Vagina (tissue), 2 donors: ENCODE results near the gene RNF111. TPM values are rescaled to one million over a fixed set of nuclear protein-coding genes. Genes with fewer than 3 reads are reported as not detected.

Experiments
- DNase-seq, 2 donors: peaks; one replicate each; pipeline ENCODE4 v3.0.0-alpha.2; 2017; ENCODE audit errors: extremely low spot score in 2 of 2
- H3K27ac ChIP-seq: fragments of 200-600 bp; sonication (generic); one replicate; pipeline ENCODE4 v1.5.1; 2019
- H3K27me3 ChIP-seq: fragments of 200-600 bp; sonication (generic); one replicate; pipeline ENCODE4 v1.5.1; 2019
- H3K36me3 ChIP-seq, 2 donors: fragments of 200-600 bp; sonication (generic); one replicate each; pipeline ENCODE4 v1.5.1; 2017 to 2019
- H3K4me1 ChIP-seq: fragments of 200-600 bp; sonication (generic); one replicate; pipeline ENCODE4 v1.5.1; 2019
- H3K4me3 ChIP-seq, 2 donors: fragments of 200-600 bp; sonication (generic); 1 replicate in 1 of 2; 2 replicates in 1 of 2; pipeline ENCODE4 v1.5.1; 2016 to 2019
- H3K9me3 ChIP-seq: fragments of 200-600 bp; sonication (generic); one replicate; pipeline ENCODE4 v1.5.1; 2019
- POLR2A ChIP-seq, 2 donors: fragments of 450-650 bp; IDR thresholded peaks; one replicate each; pipeline ENCODE4 v1.6.1; 2017; ENCODE audit warnings: antibody characterized with exemption in 2 of 2, mild to moderate bottlenecking in 2 of 2, moderate library complexity in 2 of 2
- POLR2AphosphoS5 ChIP-seq, 2 donors: sonication (generic); formaldehyde crosslinking; IDR thresholded peaks; one replicate each; pipeline ENCODE4 v1.9.0; 2017; ENCODE audit warnings: antibody characterized with exemption in 2 of 2, mild to moderate bottlenecking in 2 of 2, low read depth in 1 of 2; ENCODE audit not compliant: insufficient read depth in 1 of 2
- intact Hi-C: fragments of 100-400 bp; cut with DNase I; formaldehyde crosslinking; loops from one replicate; pipeline ENCODE4 v1.15.1; 2023
- total RNA-seq: library from RNA; depleted of rRNA; stranded (reverse); fragments of >200 nt; gene quantifications from one replicate; pipeline ENCODE4 v1.2.3, GENCODE V29; 2016
- TF ChIP-seq, protein P1 (sequence below), 3 experiments: fragments of 450-650 bp in 2 of 3; fragments of 200-600 bp in 1 of 3; sonication (generic) in 1 of 3; IDR thresholded peaks; one replicate each; pipeline ENCODE4 v1.5.1; 2017 to 2019; ENCODE audit warnings: antibody characterized with exemption in 3 of 3, mild to moderate bottlenecking in 2 of 3, moderate library complexity in 2 of 3

RNF111 gene
- total RNA-seq, 1 donor from 2014 or later, result 35.6 TPM

GRCh38 chr15:59048897-59049296, 61.4 kb downstream of the RNF111 start:
- no peaks in the 10 kb centered on the region for H3K4me1 ChIP-seq
- no peak for TF ChIP-seq POLR2A (IDR thresholded peaks at IDR 0.05)
- no peak for TF ChIP-seq POLR2AphosphoS5 (IDR thresholded peaks at IDR 0.05; ENCODE audit: insufficient read depth in 1 of 2, low read depth in 1 of 2)
- TF ChIP-seq, protein P1, sequence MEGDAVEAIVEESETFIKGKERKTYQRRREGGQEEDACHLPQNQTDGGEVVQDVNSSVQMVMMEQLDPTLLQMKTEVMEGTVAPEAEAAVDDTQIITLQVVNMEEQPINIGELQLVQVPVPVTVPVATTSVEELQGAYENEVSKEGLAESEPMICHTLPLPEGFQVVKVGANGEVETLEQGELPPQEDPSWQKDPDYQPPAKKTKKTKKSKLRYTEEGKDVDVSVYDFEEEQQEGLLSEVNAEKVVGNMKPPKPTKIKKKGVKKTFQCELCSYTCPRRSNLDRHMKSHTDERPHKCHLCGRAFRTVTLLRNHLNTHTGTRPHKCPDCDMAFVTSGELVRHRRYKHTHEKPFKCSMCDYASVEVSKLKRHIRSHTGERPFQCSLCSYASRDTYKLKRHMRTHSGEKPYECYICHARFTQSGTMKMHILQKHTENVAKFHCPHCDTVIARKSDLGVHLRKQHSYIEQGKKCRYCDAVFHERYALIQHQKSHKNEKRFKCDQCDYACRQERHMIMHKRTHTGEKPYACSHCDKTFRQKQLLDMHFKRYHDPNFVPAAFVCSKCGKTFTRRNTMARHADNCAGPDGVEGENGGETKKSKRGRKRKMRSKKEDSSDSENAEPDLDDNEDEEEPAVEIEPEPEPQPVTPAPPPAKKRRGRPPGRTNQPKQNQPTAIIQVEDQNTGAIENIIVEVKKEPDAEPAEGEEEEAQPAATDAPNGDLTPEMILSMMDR (IDR thresholded peaks at IDR 0.05), result no peak
- peaks cover 0 to 6% of the 10 kb centered on the region in 2 donors for H3K36me3 ChIP-seq
- H3K4me3 ChIP-seq, result no peak overlapping the region
- intact Hi-C loops, result no loop called here
- no peaks in the 10 kb centered on the region for H3K9me3 ChIP-seq
- no peaks in the 10 kb centered on the region for H3K27me3 ChIP-seq
- no peak for DNase-seq
- H3K27ac ChIP-seq, result no peak overlapping the region

DNA sequence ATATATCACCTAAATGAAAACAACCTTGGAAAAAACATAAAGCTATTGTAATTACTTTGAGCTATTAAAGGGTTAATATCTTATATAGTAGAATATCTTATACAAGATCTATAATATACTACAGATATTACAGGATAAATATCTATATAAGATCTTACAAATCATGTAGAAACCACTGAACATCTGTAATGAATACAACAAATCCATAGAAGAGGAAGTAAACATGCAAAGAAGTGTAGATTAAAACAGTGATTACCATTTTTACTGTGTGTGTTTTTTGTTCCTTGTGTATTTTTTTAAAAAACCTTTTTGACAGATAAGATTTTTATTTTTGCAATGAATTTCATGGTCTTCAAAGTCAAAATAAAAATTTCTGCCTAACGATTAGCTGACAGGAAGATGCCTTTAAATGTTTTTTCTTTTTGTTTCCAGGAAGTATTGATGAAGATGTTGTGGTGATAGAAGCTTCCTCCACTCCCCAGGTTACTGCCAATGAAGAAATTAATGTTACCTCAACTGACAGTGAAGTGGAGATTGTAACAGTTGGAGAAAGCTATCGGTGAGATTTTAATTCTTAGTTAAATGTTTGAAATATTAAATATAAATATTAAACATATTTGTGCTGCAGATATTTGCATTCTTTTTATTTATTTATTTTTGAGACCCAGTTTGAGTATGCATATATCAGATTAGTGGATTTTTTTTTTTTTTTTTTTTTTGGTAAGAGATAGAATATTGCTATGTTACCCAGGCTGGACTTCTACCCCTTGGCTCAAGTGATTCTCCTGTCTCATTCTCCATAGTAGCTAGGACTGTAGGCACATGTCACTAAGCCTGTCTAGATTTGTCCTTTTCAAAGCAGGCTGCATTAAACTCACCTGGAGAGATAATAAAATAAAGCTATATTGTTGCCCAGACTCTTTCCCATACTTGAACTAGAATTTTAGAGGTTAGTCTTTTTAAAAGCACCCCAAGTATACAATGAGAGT, 64.7 kb downstream of the RNF111 start:
- TF ChIP-seq POLR2AphosphoS5 (IDR thresholded peaks at IDR 0.05; ENCODE audit: insufficient read depth in 1 of 2, low read depth in 1 of 2) (no peak), POLR2A (IDR thresholded peaks at IDR 0.05) (no peak)
- TF ChIP-seq, protein P1 (IDR thresholded peaks at IDR 0.05), result no peak
- no peak for DNase-seq

DNA sequence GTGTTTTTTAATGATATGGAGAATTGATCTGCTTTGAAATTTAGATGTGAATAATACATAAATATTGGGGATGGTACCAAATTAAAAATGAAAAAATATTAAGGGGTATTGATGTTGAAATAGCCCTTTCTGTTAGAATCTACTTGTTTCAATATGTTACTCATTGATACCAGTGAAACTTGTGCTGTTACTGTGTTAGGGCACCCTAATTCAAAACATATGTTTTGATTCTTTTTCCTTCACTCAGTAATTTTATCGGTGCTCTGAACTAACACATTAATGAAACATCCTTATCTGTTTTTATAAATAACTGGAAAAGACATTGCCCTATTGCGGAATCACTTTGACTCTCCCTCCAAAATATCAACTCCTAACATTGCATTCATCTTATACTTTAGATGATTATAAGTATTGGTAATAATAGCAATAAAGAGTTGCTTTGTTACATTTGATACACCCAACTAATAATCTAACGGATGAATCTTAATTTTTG, 65.5 kb downstream of the RNF111 start:
- intact Hi-C loops, result no loop called here
- Histone ChIP-seq H3K27me3 (no peaks in the 10 kb centered on the region), H3K4me1 (no peaks in the 10 kb centered on the region), H3K27ac (no peak overlapping the region), H3K4me3 (no peak overlapping the region), H3K36me3 (peaks cover 0 to 25% of the 10 kb centered on the region in 2 donors), H3K9me3 (no peaks in the 10 kb centered on the region)
- TF ChIP-seq POLR2A (IDR thresholded peaks at IDR 0.05), result no peak
- no peak for DNase-seq

More for the DNA sequence above, 64.7 kb downstream of the RNF111 start:
- no peaks in the 10 kb centered on the region for H3K27me3 ChIP-seq
- no peaks in the 10 kb centered on the region for H3K4me1 ChIP-seq
- no peaks in the 10 kb centered on the region for H3K9me3 ChIP-seq
- H3K27ac ChIP-seq, result no peak overlapping the region
- peaks cover 0 to 24% of the 10 kb centered on the region in 2 donors for H3K36me3 ChIP-seq
- intact Hi-C loops, result no loop called here
- no peak overlapping the region for H3K4me3 ChIP-seq

DNA sequence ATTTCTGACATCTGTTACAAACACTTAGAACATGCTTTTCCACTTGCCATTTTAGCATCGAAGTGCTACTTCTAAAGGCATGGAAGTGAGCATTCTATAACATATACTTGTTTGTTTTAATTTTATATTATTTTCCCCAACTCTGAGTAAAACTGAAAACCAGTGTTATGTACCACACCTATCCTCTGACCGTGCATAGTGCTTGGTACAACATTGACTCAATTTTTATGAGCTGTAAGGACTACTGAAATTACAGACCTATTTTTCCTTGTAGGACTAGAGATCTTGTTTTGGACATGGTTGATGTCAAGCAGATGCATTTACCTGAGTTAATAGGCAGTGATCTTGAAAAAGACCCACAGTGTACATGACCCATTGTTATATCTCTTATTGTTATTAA, 66.0 kb downstream of the RNF111 start:
- Histone ChIP-seq H3K9me3 (no peaks in the 10 kb centered on the region), H3K27me3 (no peaks in the 10 kb centered on the region), H3K4me3 (no peak overlapping the region), H3K4me1 (no peaks in the 10 kb centered on the region), H3K36me3 (peaks cover 0 to 28% of the 10 kb centered on the region in 2 donors), H3K27ac (no peak overlapping the region)
- TF ChIP-seq POLR2AphosphoS5 (IDR thresholded peaks at IDR 0.05; ENCODE audit: insufficient read depth in 1 of 2, low read depth in 1 of 2) (no peak), POLR2A (IDR thresholded peaks at IDR 0.05) (no peak)
- TF ChIP-seq, protein P1 (IDR thresholded peaks at IDR 0.05), result no peak
- intact Hi-C loops, result no loop called here
- DNase-seq, result no peak

- no peaks in the 10 kb centered on the region for H3K27me3 ChIP-seq
- no peaks in the 10 kb centered on the region for H3K4me1 ChIP-seq
- no peaks in the 10 kb centered on the region for H3K9me3 ChIP-seq
- intact Hi-C loops, result no loop called here
- no peak overlapping the region for H3K4me3 ChIP-seq
- peaks cover 0 to 59% of the 10 kb centered on the region in 2 donors for H3K36me3 ChIP-seq
- H3K27ac ChIP-seq, result no peak overlapping the region
- TF ChIP-seq POLR2A (IDR thresholded peaks at IDR 0.05) (no peak), POLR2AphosphoS5 (IDR thresholded peaks at IDR 0.05; ENCODE audit: insufficient read depth in 1 of 2, low read depth in 1 of 2) (no peak)
- TF ChIP-seq, protein P1 (IDR thresholded peaks at IDR 0.05), result no peak
- DNase-seq, result no peak
Observed at GRCh38 chr15:59059076-59059597, 71.7 kb downstream of the RNF111 start.
